ENCODE measurements around the gene POLR2E. TPM values are rescaled to one million over a fixed set of nuclear protein-coding genes. Genes with fewer than 3 reads are reported as not detected.

POLR2E gene
- polyA plus RNA-seq, 1 donor (not counting 4 experiments of a cell fraction or from before 2014, with no cell fraction given) = 178 TPM

DNA sequence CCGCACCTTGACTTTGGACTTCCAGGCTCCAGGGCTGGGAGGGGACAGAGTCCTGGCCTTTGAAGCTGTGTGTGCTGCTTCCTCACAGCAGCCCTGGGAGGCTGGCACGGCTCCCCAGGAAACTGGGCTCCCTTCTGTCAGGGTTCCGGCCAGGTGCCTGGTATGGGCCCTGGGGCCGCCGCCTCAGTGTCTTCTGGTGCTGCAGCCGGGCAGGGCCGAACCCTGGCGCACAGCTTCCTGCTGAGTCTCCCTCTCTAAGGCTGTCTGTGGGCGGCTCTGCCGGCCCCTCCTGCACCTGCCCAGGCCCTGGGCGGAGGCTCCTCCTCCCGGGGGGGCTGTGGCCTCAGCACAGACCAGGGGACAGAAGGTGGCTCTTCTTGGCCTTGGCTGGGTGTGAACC lies 41.0 kb upstream of the POLR2E start:
- Histone ChIP-seq H3K4me2 (ENCODE audit: control insufficient read depth, extremely low read depth, insufficient read depth, low read depth, low read length) (no peak overlapping the region), H3K4me3 (ENCODE audit: control insufficient read depth in 2 of 3, extremely low read depth in 1 of 3, insufficient read depth in 2 of 3, low read depth in 1 of 3, low read length in 3 of 3) (no peak overlapping the region), H3K4me1 (ENCODE audit: control insufficient read depth, extremely low read depth, insufficient read depth, low read length) (peaks cover 12% of the 10 kb centered on the region), H3K27me3 (ENCODE audit: control insufficient read depth, extremely low read depth, insufficient read depth, low read length) (no peaks in the 10 kb centered on the region), H3K79me2 (ENCODE audit: control insufficient read depth, insufficient read depth, low read length) (peaks cover 50% of the 10 kb centered on the region), H3K36me3 (ENCODE audit: control insufficient read depth in 2 of 2, extremely low read depth in 1 of 2, insufficient read depth in 2 of 2, low read length in 2 of 2) (peaks cover 15 to 16% of the 10 kb centered on the region in 2 experiments), H3K9ac (ENCODE audit: control insufficient read depth, extremely low read depth, insufficient read depth, low read length) (no peak overlapping the region), H3K9me1 (ENCODE audit: control insufficient read depth, extremely low read depth, insufficient read depth, low read length) (no peaks in the 10 kb centered on the region), H2AFZ (ENCODE audit: control insufficient read depth, low read length) (no peak overlapping the region), H4K20me1 (ENCODE audit: control insufficient read depth, extremely low read depth, insufficient read depth, low read length) (peaks cover 6% of the 10 kb centered on the region), H3K27ac (ENCODE audit: control insufficient read depth, insufficient read depth, low read length) (no peak overlapping the region), H3K9me3 (ENCODE audit: control insufficient read depth, low read depth, low read length) (no peaks in the 10 kb centered on the region)
- FAIRE-seq (no peak), DNase-seq (ENCODE audit: low read depth, low spot score) (no peak)
- no peak for TF ChIP-seq EZH2 (IDR thresholded peaks at IDR 0.05; ENCODE audit: low read length)
- TF ChIP-seq, protein P1, sequence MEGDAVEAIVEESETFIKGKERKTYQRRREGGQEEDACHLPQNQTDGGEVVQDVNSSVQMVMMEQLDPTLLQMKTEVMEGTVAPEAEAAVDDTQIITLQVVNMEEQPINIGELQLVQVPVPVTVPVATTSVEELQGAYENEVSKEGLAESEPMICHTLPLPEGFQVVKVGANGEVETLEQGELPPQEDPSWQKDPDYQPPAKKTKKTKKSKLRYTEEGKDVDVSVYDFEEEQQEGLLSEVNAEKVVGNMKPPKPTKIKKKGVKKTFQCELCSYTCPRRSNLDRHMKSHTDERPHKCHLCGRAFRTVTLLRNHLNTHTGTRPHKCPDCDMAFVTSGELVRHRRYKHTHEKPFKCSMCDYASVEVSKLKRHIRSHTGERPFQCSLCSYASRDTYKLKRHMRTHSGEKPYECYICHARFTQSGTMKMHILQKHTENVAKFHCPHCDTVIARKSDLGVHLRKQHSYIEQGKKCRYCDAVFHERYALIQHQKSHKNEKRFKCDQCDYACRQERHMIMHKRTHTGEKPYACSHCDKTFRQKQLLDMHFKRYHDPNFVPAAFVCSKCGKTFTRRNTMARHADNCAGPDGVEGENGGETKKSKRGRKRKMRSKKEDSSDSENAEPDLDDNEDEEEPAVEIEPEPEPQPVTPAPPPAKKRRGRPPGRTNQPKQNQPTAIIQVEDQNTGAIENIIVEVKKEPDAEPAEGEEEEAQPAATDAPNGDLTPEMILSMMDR (optimal IDR thresholded peaks at IDR 0.05 in 1 of 3, IDR thresholded peaks at IDR 0.05 in 1 of 3, conservative IDR thresholded peaks at IDR 0.05 in 1 of 3; ENCODE audit: extremely low read depth in 1 of 3, insufficient read depth in 2 of 3, low read length in 3 of 3) = no peak
- dilution Hi-C loops (cut with MboI; ENCODE audit: extremely low pct_ligation_motif_present, low sequenced_read_pairs) = no loop called here

DNA sequence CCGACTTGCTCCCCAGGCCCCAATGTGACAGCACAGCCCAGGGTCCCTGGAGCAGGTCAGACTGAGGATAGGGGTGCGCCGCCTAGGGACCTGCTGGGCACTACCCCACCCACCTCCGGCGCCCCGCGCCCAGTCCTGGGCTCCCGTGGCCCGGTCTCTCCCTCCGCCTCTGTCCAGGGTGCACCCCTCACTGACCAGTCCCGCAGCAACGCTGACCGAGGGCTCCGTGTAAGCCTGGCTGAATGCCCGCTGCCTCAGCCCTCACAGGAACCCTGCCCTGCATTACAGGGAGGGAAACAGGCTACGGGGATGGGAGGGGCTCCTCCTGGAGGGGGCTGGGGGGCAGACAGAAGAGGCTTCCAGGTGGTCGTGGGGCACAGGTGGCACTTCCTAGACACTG lies 40.3 kb upstream of the POLR2E start:
- Histone ChIP-seq H3K36me3 (ENCODE audit: control insufficient read depth in 2 of 2, extremely low read depth in 1 of 2, insufficient read depth in 2 of 2, low read length in 2 of 2) (peaks cover 12 to 16% of the 10 kb centered on the region in 2 experiments), H3K9ac (ENCODE audit: control insufficient read depth, extremely low read depth, insufficient read depth, low read length) (no peak overlapping the region), H3K4me3 (ENCODE audit: control insufficient read depth in 2 of 3, extremely low read depth in 1 of 3, insufficient read depth in 2 of 3, low read depth in 1 of 3, low read length in 3 of 3) (no peak overlapping the region), H3K4me2 (ENCODE audit: control insufficient read depth, extremely low read depth, insufficient read depth, low read depth, low read length) (no peak overlapping the region), H3K4me1 (ENCODE audit: control insufficient read depth, extremely low read depth, insufficient read depth, low read length) (peaks cover 19% of the 10 kb centered on the region), H3K27me3 (ENCODE audit: control insufficient read depth, extremely low read depth, insufficient read depth, low read length) (no peaks in the 10 kb centered on the region), H2AFZ (ENCODE audit: control insufficient read depth, low read length) (no peak overlapping the region), H4K20me1 (ENCODE audit: control insufficient read depth, extremely low read depth, insufficient read depth, low read length) (peaks cover 6% of the 10 kb centered on the region), H3K27ac (ENCODE audit: control insufficient read depth, insufficient read depth, low read length) (no peak overlapping the region), H3K9me3 (ENCODE audit: control insufficient read depth, low read depth, low read length) (no peaks in the 10 kb centered on the region), H3K9me1 (ENCODE audit: control insufficient read depth, extremely low read depth, insufficient read depth, low read length) (no peaks in the 10 kb centered on the region), H3K79me2 (ENCODE audit: control insufficient read depth, insufficient read depth, low read length) (peaks cover 58% of the 10 kb centered on the region)
- dilution Hi-C loops (cut with MboI; ENCODE audit: extremely low pct_ligation_motif_present, low sequenced_read_pairs) = no loop called here
- no peak for TF ChIP-seq EZH2 (IDR thresholded peaks at IDR 0.05; ENCODE audit: low read length)
- TF ChIP-seq, protein P1 (optimal IDR thresholded peaks at IDR 0.05 in 1 of 3, IDR thresholded peaks at IDR 0.05 in 1 of 3, conservative IDR thresholded peaks at IDR 0.05 in 1 of 3; ENCODE audit: extremely low read depth in 1 of 3, insufficient read depth in 2 of 3, low read length in 3 of 3) = no peak
- no peak for DNase-seq (ENCODE audit: low read depth, low spot score)
- no peak for FAIRE-seq
